SK-N-SH (cell line): ENCODE data around the gene SFXN5.

ENCODE experiments used
- CTCF ChIP-seq: fragments of 200-600 bp; sonication (generic); IDR thresholded peaks from 2 replicates; pipeline ENCODE4 v1.6.1; 2017; ENCODE audit warnings: antibody characterized with exemption, mild to moderate bottlenecking, moderate library complexity
- GATA2 ChIP-seq: sonication (generic); formaldehyde crosslinking; IDR thresholded peaks from 2 replicates; pipeline ENCODE4 v1.5.0; 2020; ENCODE audit warnings: mild to moderate bottlenecking, missing genetic modification reagents
- USF2 ChIP-seq: fragments of 150-350 bp; IDR thresholded peaks from 2 replicates; pipeline ENCODE4 v1.6.1; 2017; ENCODE audit warnings: antibody characterized with exemption, low read length, low read depth, borderline replicate concordance

GRCh38 chr2:73022024-73022568 is 49.4 kb downstream of the SFXN5 start:
- TF ChIP-seq USF2: no peak
- TF ChIP-seq GATA2 (CRISPR knock-in tag): no peak
- TF ChIP-seq CTCF: no peak
